22Rv1 (cell line): ENCODE measurements around the gene TIMM23.

Experiments
- H3K27ac ChIP-seq: fragments of 450-650 bp; 2 replicates; pipeline ENCODE4 v1.5.1; 2017
- CTCF ChIP-seq: fragments of 450-650 bp; IDR thresholded peaks from 2 replicates; pipeline ENCODE4 v1.5.1; 2017; ENCODE audit warnings: mild to moderate bottlenecking
- ZFX ChIP-seq: fragments of 450-650 bp; IDR thresholded peaks from 2 replicates; pipeline ENCODE4 v1.6.1; 2017; ENCODE audit warnings: antibody characterized with exemption, borderline replicate concordance

Gene TIMM23

GRCh38 chr10:46030091-46030937 is 58.0 kb downstream of the TIMM23 start, which contains the start of gene NCOA4:
NCOA4 (minus strand) TSS chr10:46030623; CDS start chr10:46016680, 13,943 bp downstream.
- no peak for TF ChIP-seq ZFX
- TF ChIP-seq CTCF: peak; percentile 86
- H3K27ac ChIP-seq: peak within 1 kb of the TSS; percentile 85

- H3K27ac ChIP-seq: no peak overlapping the region
- TF ChIP-seq ZFX (no peak), CTCF (no peak)
These were observed 59.6 kb downstream of the TIMM23 start for GRCh38 chr10:46031648-46032532.

GRCh38 chr10:46033602-46034011 is 61.3 kb downstream of the TIMM23 start:
- TF ChIP-seq ZFX (no peak), CTCF (no peak)
- H3K27ac ChIP-seq: no peak overlapping the region

- TF ChIP-seq ZFX: no peak
- TF ChIP-seq CTCF: no peak
- H3K27ac ChIP-seq: no peak overlapping the region
These were observed 63.9 kb downstream of the TIMM23 start for GRCh38 chr10:46035923-46036849.

- TF ChIP-seq CTCF (no peak), ZFX (no peak)
- H3K27ac ChIP-seq: no peak overlapping the region
These were observed 65.0 kb downstream of the TIMM23 start for GRCh38 chr10:46037107-46037825.

- H3K27ac ChIP-seq: no peak overlapping the region
- TF ChIP-seq CTCF: no peak
These were observed 67.7 kb downstream of the TIMM23 start for GRCh38 chr10:46040004-46040403.
